Bronchial epithelial cell (primary cell): ENCODE results near the gene HIPK4. TPM values are rescaled to one million over a fixed set of nuclear protein-coding genes. Genes with fewer than 3 reads are reported as not detected.

Source experiments
- DNase-seq: peaks from one replicate; pipeline ENCODE4 v3.0.0-alpha.2; 2010; ENCODE audit warnings: low read depth
- FAIRE-seq: peaks from 2 replicates; lab custom pipeline; 2011; peaks lifted over from hg19 to GRCh38; lab: Jason Lieb, UNC
- H3K27me3 ChIP-seq: 2 replicates; pipeline ENCODE4 v1.5.1; 2011; ENCODE audit warnings: low read length; ENCODE audit not compliant: control insufficient read depth, insufficient read depth
- H3K36me3 ChIP-seq: 2 replicates; pipeline ENCODE4 v1.5.1; 2011; ENCODE audit warnings: low read length; ENCODE audit not compliant: control insufficient read depth, insufficient read depth
- H3K4me3 ChIP-seq: 2 replicates; pipeline ENCODE4 v1.5.1; 2011; ENCODE audit warnings: mild to moderate bottlenecking, low read depth, low read length, control low read depth
- CTCF ChIP-seq: IDR thresholded peaks from 2 replicates; pipeline ENCODE4 v1.5.1; 2011; ENCODE audit warnings: mild to moderate bottlenecking, moderate library complexity, low read length, control low read depth, inconsistent platforms; ENCODE audit not compliant: insufficient read depth, severe bottlenecking
- total RNA-seq: library from RNA; depleted of rRNA; stranded (reverse); fragments of >200 nt; gene quantifications from 2 replicates; pipeline ENCODE4 v1.2.1, GENCODE V29; 2014

Gene HIPK4
- total RNA-seq, 1 donor from 2014 or later = 0.26 TPM

GRCh38 chr19:40389404-40390083 lies 437 bp downstream of the HIPK4 start:
- no peak for TF ChIP-seq CTCF
- FAIRE-seq (no peak), DNase-seq (no peak)
- Histone ChIP-seq H3K36me3 (no peaks in the 10 kb centered on the region), H3K4me3 (no peak overlapping the region), H3K27me3 (no peaks in the 10 kb centered on the region)

- TF ChIP-seq CTCF = no peak
- Histone ChIP-seq H3K36me3 (no peaks in the 10 kb centered on the region), H3K27me3 (no peaks in the 10 kb centered on the region), H3K4me3 (no peak overlapping the region)
- FAIRE-seq (no peak), DNase-seq (peak; percentile 23)
Observed at GRCh38 chr19:40388481-40388880, 1.5 kb downstream of the HIPK4 start.

GRCh38 chr19:40387155-40387554 lies 2.8 kb downstream of the HIPK4 start:
- H3K27me3 ChIP-seq = no peaks in the 10 kb centered on the region
- no peak for FAIRE-seq
- TF ChIP-seq CTCF = no peak
- H3K4me3 ChIP-seq = no peak overlapping the region
- no peak for DNase-seq
- H3K36me3 ChIP-seq = no peaks in the 10 kb centered on the region

GRCh38 chr19:40383668-40384248 lies 6.2 kb downstream of the HIPK4 start:
- no peak overlapping the region for H3K4me3 ChIP-seq
- TF ChIP-seq CTCF = no peak
- H3K36me3 ChIP-seq = no peaks in the 10 kb centered on the region
- no peaks in the 10 kb centered on the region for H3K27me3 ChIP-seq
- FAIRE-seq = no peak
- DNase-seq = no peak

- no peak for FAIRE-seq
- Histone ChIP-seq H3K36me3 (peaks cover 1% of the 10 kb centered on the region), H3K27me3 (no peaks in the 10 kb centered on the region), H3K4me3 (no peak overlapping the region)
- no peak for TF ChIP-seq CTCF
- DNase-seq = no peak
Observed at GRCh38 chr19:40381321-40381720, 8.7 kb downstream of the HIPK4 start.
